Activated CD4-positive, alpha-beta T cell treated with anti-CD3 and anti-CD28 coated beads, Interleukin-2, amount 50 U/mL, for 24 hours (primary cell): ENCODE measurements around the gene NCEH1.
"Not testable (repeated sequence)": the region's sequence is repeated elsewhere in the genome, so short reads cannot be mapped to it uniquely, and the experiment has no call there.

Experiments
- DNase-seq, 2 donors: peaks; one replicate each; pipeline ENCODE4 v3.0.0-alpha.2; 2020; ENCODE audit warnings: low read depth in 1 of 2, low spot score in 1 of 2

The NCEH1 gene

GRCh38 chr3:172707967-172708366, 2.9 kb downstream of the NCEH1 start:
- no peak for DNase-seq

GRCh38 chr3:172707030-172707429, 3.8 kb downstream of the NCEH1 start:
- DNase-seq = no peak

GRCh38 chr3:172705170-172705569, 5.7 kb downstream of the NCEH1 start:
- no peak for DNase-seq

- DNase-seq = no peak
Observed at GRCh38 chr3:172704001-172704400, 6.9 kb downstream of the NCEH1 start.

- not testable (repeated sequence) for DNase-seq
Observed at GRCh38 chr3:172702731-172703130, 8.1 kb downstream of the NCEH1 start.

GRCh38 chr3:172702256-172702655, 8.6 kb downstream of the NCEH1 start:
- no peak for DNase-seq

- DNase-seq = no peak
Observed at GRCh38 chr3:172701751-172702150, 9.1 kb downstream of the NCEH1 start.

- no peak for DNase-seq
Observed at GRCh38 chr3:172700936-172701455, 9.9 kb downstream of the NCEH1 start.

- DNase-seq = no peak
Observed at GRCh38 chr3:172700256-172700655, 10.6 kb downstream of the NCEH1 start.

- no peak for DNase-seq
Observed at GRCh38 chr3:172699031-172699430, 11.8 kb downstream of the NCEH1 start.

- DNase-seq = no peak
Observed at GRCh38 chr3:172698631-172699030, 12.2 kb downstream of the NCEH1 start.

GRCh38 chr3:172697558-172697957, 13.3 kb downstream of the NCEH1 start:
- DNase-seq = no peak

- no peak for DNase-seq
Observed at GRCh38 chr3:172696357-172696756, 14.5 kb downstream of the NCEH1 start.

GRCh38 chr3:172694573-172695246, 16.2 kb downstream of the NCEH1 start:
- DNase-seq = no peak

GRCh38 chr3:172692751-172693338, 18.0 kb downstream of the NCEH1 start:
- DNase-seq = no peak

GRCh38 chr3:172690936-172691335, 19.9 kb downstream of the NCEH1 start:
- DNase-seq = no peak

GRCh38 chr3:172688588-172688987, 22.3 kb downstream of the NCEH1 start:
- no peak for DNase-seq

GRCh38 chr3:172687501-172687900, 23.4 kb downstream of the NCEH1 start:
- DNase-seq = no peak

- no peak for DNase-seq
Observed at GRCh38 chr3:172685331-172686214, 25.3 kb downstream of the NCEH1 start.

GRCh38 chr3:172680684-172681083, 30.2 kb downstream of the NCEH1 start:
- no peak for DNase-seq

- DNase-seq = no peak
Observed at GRCh38 chr3:172679599-172679998, 31.3 kb downstream of the NCEH1 start.

- no peak for DNase-seq
Observed at GRCh38 chr3:172678068-172678467, 32.8 kb downstream of the NCEH1 start.
